GM18499 (cell line): ENCODE measurements around the gene ZNF124.
"Not testable (repeated sequence)": the region's sequence is repeated elsewhere in the genome, so short reads cannot be mapped to it uniquely, and the experiment has no call there.

Experiments used
- ATAC-seq: cut with Tn5 transposase; IDR thresholded peaks from one replicate; pipeline ENCODE4 v1.9.1; 2021; ENCODE audit warnings: moderate number of reproducible peaks; ENCODE audit not compliant: insufficient read depth, unreplicated experiment

ZNF124 gene

GRCh38 chr1:247171875-247172563 lies at the start of gene ZNF124:
ZNF124 (minus strand) TSS chr1:247172020; CDS start chr1:247171877, 143 bp downstream.
- ATAC-seq: peak; percentile 86

DNA sequence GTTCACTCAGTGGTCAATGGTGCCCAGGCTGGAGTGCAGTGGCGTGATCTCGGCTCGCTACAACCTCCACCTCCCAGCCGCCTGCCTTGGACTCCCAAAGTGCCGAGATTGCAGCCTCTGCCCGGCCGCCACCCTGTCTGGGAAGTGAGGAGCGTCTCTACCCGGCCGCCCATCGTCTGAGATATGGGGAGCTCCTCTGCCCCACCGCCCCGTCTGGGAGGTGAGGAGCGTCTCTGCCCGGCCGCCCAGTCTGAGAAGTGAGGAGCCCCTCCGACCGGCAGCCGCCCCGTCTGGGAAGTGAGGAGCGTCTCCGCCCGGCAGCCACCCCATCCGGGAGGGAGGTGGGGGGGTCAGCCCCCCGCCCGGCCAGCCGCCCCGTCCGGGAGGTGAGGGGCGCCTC lies 48.5 kb upstream of the ZNF124 start:
- not testable (repeated sequence) for ATAC-seq

- no peak for ATAC-seq
These were observed 46.4 kb upstream of the ZNF124 start for GRCh38 chr1:247218121-247218651.

DNA sequence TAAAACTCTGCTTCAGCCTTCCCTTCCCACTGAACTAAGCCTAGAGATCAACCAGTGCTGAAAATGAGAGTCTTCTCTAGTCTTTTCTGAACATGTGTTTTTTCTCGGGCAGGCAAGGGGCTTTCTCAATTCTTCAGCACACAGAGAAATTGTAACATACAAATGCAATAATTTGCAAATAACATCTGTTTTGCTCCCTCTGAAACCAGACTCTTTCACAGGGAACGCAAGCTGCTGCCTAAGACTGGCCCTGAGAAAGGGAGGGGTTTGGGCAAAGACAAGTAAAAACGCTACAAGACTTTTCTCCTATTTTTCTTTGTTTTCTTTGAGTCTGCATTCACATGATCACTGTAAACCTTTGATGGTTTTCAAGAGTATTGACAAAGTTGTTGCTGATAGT lies 44.4 kb upstream of the ZNF124 start:
- ATAC-seq: no peak

DNA sequence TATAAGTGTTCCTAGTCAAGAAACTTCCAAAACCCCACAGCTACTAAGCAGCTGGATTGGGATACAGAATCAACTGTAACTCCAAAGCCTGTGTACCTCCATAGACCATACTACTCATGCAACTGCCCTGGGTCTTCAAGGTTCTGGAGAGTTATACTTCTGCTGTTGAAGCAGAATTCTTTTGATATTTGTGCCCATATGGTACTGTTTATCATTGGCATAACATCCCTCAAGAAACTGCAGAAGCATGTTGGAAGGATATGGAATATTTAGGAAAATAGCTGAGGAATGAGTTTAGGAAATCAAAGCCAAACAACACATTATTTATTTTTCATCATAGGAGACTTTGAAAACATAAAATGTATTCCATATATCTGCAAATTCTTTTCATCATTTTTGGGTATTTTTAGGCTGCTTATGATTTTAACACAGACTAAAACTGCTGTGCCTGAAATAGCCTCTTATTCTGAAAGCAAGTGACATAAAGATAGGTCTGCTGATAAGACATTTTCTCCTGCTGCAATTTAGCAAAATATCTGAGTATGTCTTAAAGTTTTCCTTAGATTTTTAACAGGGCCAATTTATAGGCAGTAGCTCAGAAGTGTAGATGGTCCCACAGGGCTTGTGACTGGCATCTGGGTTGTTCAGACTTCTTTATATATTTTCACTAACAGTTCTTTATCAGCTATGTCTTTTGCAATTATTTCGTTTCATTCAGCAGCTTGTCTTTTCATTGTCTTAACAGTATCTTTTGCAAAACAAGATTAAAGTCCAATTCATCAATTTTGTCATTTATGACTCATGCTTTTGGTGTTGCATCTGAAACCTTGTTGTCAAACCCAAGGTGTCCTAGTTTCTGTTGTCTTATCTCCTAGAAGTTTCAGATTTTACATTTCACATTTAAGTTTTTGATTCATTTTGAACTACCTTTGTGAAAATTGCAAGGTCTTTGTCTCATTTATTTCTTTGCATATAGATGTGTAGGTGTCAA lies 41.1 kb upstream of the ZNF124 start:
- ATAC-seq: no peak

- ATAC-seq: peak; percentile 51
These were observed 40.2 kb upstream of the ZNF124 start for GRCh38 chr1:247212012-247212411.

- no peak for ATAC-seq
These were observed 39.5 kb upstream of the ZNF124 start for GRCh38 chr1:247211339-247211738.

DNA sequence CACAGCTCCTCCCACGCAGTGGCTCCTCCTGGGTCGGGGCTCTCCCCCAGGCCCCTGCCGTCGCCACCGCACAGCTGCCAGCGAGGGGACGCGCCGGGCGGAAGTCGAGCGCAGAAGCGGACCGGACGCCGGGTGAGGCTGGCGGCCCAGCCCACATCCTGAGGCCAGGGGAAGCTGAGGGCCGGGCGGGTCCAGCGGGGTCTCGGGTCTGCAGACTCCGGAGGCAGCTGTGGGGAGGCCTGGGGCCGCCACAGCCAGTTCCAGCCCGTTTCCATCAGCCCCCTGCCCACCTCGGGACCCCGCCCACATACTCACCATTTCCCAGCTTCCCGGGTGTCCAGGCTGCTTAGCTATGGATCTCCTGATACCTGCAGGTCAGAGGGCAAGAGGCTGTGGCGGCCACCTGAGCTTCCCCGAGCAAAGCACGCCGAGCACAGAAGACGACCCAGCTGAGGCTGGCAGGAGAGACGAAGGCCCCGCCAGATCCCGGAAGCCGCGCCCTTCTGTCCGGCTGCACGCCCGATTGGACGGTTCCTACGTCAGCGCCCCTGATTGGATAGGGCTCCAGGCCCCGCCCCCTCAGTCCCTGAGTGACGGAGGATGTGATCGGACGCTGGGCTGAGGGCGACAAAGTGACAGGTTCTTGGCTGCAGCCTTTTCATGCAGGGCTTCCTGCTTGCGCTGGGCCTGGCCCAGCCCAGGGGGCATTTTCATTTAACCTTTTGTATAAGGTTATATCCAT lies 38.7 kb upstream of the ZNF124 start:
- peak; percentile 81 for ATAC-seq

DNA sequence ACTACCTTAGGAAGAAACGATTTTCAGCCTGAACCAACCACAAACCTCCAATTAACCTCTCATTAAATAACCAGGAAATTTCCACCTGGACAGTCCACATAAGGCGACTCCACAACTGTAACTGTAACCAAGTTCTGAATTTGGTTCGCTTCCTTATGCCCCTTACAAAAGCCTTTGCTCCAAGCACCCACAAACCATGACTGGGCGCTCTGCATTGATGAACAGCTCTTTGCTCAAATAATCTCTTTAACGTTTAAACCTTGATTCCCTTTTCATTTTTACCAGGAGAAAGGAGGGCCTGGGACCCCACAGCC lies 38.2 kb upstream of the ZNF124 start:
- no peak for ATAC-seq

DNA sequence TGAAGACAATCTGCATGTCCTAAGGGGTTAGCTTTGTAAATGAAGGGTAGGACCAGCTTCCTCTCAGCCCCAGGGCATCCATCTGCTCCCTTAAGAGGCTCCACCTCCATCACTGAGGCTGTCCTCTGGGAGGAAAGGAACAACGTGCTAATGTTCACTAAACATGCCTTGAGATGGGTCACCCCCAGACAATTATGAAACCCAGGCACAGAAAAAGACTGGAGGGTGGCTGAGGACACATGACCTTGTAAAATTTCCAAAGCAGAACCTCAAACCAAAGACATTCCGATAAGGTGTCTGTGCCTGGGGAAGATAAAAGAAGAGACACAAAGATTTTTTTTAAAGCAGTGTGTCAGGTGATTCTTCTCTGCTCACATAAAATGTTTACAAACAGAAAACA lies 37.6 kb upstream of the ZNF124 start:
- ATAC-seq: no peak

DNA sequence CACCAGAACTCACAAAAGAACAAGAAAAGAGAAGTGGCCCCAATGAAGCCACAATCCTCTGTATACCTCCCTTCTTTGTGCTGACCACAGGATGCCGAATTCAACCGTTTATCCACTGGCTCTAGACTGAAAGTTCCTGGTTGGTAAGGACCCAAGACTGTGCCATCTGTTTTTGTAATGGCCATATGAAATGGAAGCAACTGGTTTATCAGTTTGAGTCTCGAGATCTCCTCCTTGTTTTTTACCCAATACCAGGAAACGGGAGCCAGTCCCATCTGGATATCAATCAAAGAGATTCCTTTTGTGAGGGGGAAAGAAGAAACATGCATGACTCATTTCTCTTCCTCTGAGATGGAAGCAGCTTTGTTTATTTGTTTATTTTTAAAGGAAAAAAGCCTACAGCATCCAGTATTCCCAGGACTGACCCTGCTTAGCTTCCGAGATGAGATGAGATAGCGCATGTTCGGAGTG lies 32.4 kb upstream of the ZNF124 start:
- no peak for ATAC-seq

DNA sequence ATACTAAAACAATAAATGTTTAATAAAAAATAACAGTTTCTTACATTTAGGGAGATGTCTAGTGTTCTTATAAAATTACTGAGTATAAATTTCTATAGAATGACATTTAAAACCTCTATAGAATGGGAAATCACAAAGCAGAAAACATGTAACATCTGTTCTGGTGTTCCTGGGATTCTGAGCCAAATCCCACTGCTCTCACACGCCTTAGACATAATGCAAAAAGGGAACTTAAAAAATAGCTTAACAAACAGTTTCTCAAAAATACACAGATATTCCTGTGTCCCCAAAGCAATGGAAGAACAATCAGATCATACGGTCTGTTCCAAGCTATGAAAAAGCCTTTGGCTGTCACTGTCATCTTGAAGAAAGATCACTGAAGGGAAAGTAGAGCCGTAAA lies 27.0 kb upstream of the ZNF124 start:
- no peak for ATAC-seq

DNA sequence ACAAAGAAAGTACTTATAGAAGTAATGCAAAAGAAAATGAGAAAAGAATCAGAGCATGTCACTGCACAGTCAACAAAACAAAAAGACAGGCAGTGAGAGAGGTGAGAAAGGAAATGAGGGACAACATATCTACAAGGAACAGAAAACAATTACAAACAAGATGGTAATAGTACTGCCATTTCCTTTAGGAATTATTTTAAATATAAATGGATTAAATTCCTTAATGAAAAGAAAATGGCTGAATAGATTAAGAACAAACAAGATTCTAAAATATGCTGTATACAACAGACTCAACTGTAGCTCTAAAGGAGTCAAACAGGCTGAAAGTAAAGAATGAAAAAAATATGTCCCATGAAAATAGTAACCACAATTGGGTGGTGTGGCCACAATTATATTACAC lies 22.1 kb upstream of the ZNF124 start:
- ATAC-seq: no peak

DNA sequence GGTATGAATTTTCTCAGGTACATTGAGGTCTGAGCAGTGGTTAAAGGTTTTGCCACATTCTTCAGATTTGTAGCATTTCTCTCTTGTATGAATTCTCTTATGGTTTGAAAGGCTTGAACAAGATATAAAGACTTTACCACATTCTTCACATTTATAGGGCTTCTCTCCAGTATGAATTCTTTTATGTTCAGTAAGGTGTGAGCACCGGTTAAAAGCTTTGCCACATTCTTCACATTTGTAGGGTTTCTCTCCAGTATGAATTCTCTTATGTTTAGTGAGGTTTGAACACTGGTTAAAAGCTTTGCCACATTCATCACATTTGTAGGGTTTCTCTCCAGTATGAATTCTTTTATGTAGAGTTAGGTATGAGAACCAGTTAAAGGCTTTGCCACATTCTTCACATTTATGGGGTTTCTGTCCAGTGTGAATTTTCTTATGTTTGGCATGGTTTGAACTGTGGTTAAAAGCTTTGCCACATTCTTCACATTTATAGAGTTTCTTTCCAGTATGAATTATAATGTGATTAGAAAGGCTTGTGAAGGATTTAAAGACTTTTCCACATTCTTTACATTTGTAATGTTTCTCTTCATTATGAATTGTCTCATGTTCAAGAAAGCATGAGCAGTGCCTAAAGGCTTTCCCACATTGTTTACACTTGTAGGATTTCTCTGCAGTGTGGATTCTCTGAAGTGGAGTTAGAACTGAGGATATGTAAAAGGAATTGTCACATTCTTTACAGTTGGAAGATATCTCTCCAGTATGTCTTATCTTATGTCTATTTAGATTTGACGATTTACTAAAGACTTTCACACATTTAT lies 18.4 kb upstream of the ZNF124 start:
- no peak for ATAC-seq

DNA sequence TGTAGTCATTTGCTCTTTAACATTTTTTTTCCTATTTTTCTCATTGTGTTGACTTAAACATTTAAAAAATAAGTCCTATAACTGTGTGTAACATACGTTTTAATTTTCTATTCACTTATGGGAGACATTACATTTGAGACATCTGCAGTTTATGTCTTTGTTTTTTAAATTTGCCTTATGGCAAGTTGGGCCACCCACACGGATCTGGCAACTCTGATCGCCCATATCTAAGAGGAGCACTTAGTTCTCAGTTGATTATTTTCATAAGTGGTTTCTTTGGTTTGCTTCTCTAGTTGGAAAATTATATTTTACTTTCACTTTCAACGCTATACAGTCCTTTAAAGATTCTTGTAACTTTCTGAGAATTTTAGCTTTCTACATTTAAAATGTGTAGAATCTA lies 13.8 kb upstream of the ZNF124 start:
- ATAC-seq: no peak

GRCh38 chr1:247184254-247184653 lies 12.4 kb upstream of the ZNF124 start:
- ATAC-seq: no peak

- no peak for ATAC-seq
These were observed 11.2 kb upstream of the ZNF124 start for GRCh38 chr1:247182994-247183393.

- no peak for ATAC-seq
These were observed 8.8 kb upstream of the ZNF124 start for GRCh38 chr1:247180581-247180980.

DNA sequence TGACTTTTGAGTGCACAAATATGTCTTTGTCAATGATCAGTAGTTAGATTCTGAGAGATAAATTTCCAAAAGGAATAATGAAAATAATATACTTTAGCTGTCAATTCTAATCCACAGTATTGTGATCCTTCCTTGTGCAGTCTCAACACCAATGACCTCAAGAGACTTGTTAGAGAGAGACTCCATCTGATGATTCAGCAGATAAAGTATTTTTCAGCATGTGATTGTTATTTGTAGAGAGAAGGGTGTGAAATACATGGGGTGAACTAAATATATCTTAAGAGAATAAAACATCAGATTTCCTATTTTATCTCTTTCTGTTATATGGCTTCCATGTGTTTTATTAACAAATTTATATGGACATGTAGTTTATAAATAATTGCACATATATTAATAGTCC lies 5.9 kb upstream of the ZNF124 start:
- no peak for ATAC-seq

DNA sequence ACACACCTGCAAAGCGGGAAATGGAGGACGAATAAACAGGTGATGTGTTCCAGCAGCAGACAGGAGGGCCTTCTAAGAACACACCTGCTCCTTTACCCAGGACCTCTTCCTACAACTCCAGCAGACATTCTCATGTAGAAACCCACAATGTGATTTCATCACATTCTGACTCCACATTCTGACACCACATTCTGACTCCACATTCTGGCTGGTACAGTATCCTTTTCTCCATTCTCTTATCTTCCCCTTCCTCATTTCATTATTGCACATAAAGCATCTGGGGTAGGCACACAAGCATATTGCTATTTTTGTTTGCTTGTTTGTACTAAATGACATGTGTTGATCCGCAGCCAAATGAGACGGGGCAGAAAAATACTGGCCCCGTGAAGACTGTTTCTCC lies 3.6 kb upstream of the ZNF124 start:
- no peak for ATAC-seq
